GM10248 (cell line): ENCODE results near the gene AP1G2.
A peak's percentile ranks its signal among the peaks of the same experiment; 100 is the strongest.

ENCODE experiments used
- CTCF ChIA-PET: fragments of 300-600 bp; sonication (Branson Sonifier 250); formaldehyde crosslinking; extraction: SDS; loops from one replicate; lab custom pipeline; 2021; ENCODE audit warnings: antibody characterized with exemption; lab: Yijun Ruan, JAX
- POLR2A ChIA-PET: fragments of 350-650 bp; sonication (Branson Sonifier 250); formaldehyde crosslinking; extraction: SDS; loops from one replicate; lab custom pipeline; 2020; ENCODE audit warnings: antibody characterized with exemption; lab: Yijun Ruan, JAX
- DNase-seq: peaks from one replicate; pipeline ENCODE4 v3.0.0; 2012; ENCODE audit errors: extremely low spot score
- TF ChIP-seq, protein P1 (sequence below): IDR thresholded peaks from 2 replicates; pipeline ENCODE4 v1.5.1; 2012; ENCODE audit warnings: mild to moderate bottlenecking, low read depth; ENCODE audit errors: extremely low read depth, missing control alignments, control extremely low read depth

Gene AP1G2

DNA sequence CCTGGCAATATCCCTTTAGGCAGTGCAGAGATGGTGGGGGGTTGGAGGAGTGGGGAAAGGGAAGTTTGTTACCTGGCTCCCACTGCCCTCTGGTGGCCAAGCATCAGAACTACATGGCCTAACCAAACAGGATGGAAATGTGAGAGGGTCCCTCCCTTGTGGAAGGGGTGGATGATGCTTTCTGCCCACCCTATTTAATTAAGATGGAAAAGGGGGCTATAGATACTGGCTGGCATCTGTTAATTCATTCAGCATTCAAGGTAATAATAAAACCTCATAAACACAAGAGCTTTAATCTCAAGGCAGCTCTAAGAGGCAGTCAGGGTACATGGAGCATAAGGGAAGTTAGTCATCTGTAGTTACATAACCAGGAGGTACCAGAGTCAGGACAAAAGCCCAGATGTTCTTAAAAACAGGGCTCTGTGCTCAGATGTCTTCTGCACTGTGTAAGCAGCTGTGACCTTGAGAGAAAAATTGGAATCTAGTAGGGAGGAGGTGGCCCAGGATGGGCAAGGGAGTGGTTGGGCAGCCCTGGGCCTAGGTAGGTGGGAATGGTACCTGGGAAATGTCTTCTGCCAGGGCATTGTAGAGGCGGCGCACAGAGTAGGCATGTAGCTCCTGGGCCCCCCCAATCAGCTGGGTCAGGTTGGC is 4.6 kb downstream of the AP1G2 start:
- ChIA-PET POLR2A (no interaction called here), CTCF (interaction anchor here (0.6 to 15.7 kb wide), 20 partner anchors 9 to 486 kb away, joined by 3 to 497 read pairs (median 4); partner anchors contain the start of gene PABPN1)
- DNase-seq, result peak; percentile 62
- TF ChIP-seq, protein P1, sequence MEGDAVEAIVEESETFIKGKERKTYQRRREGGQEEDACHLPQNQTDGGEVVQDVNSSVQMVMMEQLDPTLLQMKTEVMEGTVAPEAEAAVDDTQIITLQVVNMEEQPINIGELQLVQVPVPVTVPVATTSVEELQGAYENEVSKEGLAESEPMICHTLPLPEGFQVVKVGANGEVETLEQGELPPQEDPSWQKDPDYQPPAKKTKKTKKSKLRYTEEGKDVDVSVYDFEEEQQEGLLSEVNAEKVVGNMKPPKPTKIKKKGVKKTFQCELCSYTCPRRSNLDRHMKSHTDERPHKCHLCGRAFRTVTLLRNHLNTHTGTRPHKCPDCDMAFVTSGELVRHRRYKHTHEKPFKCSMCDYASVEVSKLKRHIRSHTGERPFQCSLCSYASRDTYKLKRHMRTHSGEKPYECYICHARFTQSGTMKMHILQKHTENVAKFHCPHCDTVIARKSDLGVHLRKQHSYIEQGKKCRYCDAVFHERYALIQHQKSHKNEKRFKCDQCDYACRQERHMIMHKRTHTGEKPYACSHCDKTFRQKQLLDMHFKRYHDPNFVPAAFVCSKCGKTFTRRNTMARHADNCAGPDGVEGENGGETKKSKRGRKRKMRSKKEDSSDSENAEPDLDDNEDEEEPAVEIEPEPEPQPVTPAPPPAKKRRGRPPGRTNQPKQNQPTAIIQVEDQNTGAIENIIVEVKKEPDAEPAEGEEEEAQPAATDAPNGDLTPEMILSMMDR, result peak; percentile 93

DNA sequence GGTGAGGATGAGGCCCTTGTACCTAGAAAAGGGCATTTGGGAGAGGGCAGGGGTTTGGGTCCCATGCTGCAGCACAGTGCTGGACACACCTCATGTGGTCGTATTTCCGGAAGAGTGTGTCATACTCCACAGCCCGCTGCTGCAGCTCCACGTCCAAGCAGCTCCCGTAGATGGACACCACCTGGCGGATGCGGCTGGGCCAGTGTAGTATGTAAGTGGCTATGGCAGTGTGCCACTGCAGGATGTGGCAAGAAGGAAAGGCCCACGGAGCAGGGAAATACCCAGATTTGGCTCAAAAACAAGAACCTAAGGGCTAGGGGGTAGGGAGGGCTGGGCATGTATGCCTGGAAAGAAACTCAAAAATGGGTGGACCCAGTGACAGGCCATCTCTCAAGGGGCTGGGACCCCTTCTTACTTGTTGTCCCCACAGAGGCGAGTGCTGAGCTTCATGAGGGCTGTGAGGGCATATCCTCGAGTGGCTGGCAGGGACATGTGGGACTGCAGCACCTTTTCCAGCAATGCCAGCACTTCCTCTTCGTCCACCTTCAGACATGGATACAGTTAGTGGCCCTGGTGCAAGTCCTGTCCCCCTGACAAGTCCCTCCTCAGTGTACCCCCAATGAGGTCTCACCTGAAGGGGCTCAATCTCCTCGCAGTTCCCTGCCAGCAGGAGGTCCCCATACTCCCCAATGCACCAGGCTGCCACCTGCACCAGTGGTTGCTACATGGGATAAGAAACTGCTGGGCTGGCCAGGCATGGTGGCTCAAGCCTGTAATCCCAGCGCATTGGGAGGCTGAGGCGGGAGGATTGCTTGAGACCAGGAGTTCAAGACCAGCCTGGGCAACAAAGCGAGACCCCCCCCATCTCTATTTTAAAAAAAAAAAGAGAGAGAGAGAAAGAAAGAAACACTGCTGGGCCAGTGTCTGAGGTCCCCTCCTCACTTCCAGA is 5.4 kb downstream of the AP1G2 start:
- POLR2A ChIA-PET, result no interaction called here

DNA sequence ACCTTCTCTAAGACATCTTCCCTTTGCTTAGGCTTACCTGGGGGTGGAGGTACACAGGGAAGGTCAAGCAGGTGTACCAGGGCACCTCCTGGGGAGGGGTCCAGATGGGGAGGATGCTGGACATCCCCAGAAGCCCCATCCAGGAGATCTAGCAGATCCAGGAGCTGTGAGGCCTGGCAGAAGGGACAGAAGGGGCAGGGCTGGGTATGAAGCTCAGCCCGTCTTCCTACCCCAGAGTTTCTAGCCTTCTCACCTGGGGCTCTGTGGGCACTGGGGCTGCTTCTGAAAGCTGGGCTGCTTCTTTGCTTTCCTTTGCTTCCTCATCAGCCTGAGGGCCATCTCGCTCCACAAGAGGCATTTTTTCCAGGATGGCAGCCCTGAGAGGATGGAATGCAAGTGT is 6.3 kb downstream of the AP1G2 start:
- no peak for DNase-seq
- ChIA-PET POLR2A (no interaction called here), CTCF (interaction anchor here (1.1 to 15.7 kb wide), 14 partner anchors 9 to 440 kb away, joined by 3 to 497 read pairs (median 10); partner anchors contain the start of gene DHRS4)
- TF ChIP-seq, protein P1, result no peak

More for the DNA sequence above, 5.4 kb downstream of the AP1G2 start:
- no peak for DNase-seq
- TF ChIP-seq, protein P1, result no peak
- CTCF ChIA-PET, result interaction anchor here (0.8 to 15.7 kb wide), 23 partner anchors 8 to 391 kb away, joined by 3 to 497 read pairs (median 7); partner anchors contain the start of genes DHRS4 and PABPN1

DNA sequence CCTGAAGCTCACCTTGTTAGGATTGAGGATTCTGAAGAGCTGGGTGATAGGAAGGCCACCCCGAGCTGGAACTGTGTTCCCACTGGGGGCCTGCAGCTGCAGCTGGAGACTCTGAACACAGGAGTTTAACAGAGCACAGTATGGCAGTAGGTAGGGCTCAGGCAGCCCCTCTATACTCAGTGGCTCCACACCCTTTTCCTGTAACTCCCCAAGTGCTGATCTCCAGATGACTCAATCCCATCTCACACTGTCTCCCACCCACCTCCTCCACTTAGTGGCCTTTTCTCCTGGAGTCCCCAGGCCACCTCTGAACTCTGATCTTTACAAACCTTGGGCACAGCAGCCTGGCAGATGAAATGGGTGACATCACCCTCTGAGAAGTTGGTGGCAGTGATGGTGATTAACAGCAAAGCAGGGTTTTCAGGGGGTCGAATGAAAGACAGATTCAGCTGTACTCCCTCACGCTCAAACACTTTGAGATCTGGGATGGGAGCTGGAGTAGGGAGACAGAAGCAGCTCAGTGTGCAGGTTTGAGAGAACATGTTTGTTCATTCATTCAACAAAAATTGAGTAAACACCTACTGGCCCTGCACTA is 7.6 kb downstream of the AP1G2 start:
- POLR2A ChIA-PET, result interaction anchor here (1.0 to 1.1 kb wide), 2 partner anchors 9 to 82 kb away, joined by 3 read pairs; no protein-coding TSS in a partner anchor
- TF ChIP-seq, protein P1, result no peak
- DNase-seq, result no peak
- CTCF ChIA-PET, result interaction anchor here (0.6 to 15.7 kb wide), 37 partner anchors 9 to 763 kb away, joined by 3 to 497 read pairs (median 5); partner anchors contain the start of genes PABPN1 and ZFHX2

DNA sequence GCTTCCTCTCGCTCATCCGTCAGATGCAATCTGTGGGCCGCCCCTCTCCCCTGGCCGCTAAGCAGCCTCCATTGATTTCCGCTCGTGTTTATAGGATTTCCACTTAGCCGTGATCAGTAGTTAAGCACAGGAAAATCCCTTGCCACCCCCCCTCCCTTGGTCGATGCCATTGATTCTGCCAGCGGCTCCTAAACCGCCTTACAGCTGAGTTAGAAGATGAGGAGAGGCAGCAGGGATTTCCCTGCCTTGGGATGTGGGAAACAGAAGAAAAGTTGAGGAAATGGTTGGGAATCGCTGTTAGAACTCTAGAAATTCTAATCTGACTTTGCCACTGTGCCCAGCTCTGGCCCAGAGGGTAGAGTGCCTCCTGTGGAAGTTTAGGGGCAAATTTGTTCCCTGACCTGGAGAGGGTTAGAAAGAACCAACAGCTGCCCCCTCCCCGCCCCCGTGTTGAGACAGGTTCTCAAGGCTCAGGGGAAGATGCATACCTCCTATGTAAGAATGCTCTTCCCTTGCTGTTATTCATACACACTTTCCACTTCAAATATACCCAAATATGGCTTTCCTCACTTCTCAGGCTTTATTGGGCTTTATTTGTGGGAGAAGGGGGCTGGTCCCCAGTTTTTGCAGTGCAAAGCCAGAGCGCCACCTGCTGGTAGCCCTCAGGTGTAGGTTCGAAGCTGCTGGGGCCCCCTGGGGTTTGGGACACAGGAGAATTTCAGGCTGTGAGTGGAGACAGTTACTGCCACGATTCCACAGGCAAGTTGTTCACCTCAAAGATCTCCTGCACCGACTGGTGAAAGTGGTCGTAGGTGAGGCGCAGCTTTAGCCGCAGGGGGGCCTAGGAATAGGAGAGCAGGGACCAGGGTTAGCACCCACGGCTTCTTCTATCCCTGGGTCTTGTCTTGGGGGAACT is 8.3 kb downstream of the AP1G2 start:
- POLR2A ChIA-PET, result interaction anchor here (0.6 to 1.0 kb wide), 2 partner anchors 10 to 244 kb away, joined by 3 to 4 read pairs; no protein-coding TSS in a partner anchor

More for the DNA sequence above, 8.3 kb downstream of the AP1G2 start:
- TF ChIP-seq, protein P1, result peak; percentile 83
- peak; percentile 62 for DNase-seq
- CTCF ChIA-PET, result interaction anchor here (0.6 to 15.7 kb wide), 38 partner anchors 7 to 764 kb away, joined by 3 to 497 read pairs (median 5); partner anchors contain the start of genes AP1G2, PABPN1 and ZFHX2
